Dedifferentiated amniotic fluid mesenchymal stem cell (primary cell): ENCODE data around the gene HRH1.

Experiments
- DNase-seq: peaks from one replicate; pipeline ENCODE4 v3.0.0-alpha.2; 2016; ENCODE audit errors: extremely low spot score

The HRH1 gene

GRCh38 chr3:11282250-11283138 lies 128.2 kb downstream of the HRH1 start:
- DNase-seq: peak; percentile 4

DNA sequence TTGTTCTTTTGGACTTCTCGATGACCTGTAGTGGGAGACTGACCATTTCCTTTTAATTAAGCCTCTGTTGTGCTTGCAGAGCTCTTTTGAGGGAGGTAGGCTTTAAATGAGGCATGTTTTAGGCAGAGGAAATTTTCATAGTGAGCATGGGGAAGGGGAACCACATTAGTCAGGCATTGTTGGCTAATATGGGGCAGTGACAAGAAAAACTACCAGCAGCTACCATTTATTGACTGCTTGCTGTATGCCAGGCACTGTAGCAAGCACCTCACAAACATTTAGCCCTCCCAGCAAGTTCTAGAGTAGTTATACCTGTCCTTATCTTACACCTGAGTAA lies 128.8 kb downstream of the HRH1 start:
- no peak for DNase-seq

GRCh38 chr3:11284011-11284410 lies 129.7 kb downstream of the HRH1 start:
- no peak for DNase-seq

- DNase-seq: no peak
Observed at GRCh38 chr3:11285471-11285870, 131.2 kb downstream of the HRH1 start.

- DNase-seq: no peak
Observed at GRCh38 chr3:11287404-11287803, 133.1 kb downstream of the HRH1 start.

GRCh38 chr3:11288021-11288491 lies 133.8 kb downstream of the HRH1 start:
- DNase-seq: no peak

DNA sequence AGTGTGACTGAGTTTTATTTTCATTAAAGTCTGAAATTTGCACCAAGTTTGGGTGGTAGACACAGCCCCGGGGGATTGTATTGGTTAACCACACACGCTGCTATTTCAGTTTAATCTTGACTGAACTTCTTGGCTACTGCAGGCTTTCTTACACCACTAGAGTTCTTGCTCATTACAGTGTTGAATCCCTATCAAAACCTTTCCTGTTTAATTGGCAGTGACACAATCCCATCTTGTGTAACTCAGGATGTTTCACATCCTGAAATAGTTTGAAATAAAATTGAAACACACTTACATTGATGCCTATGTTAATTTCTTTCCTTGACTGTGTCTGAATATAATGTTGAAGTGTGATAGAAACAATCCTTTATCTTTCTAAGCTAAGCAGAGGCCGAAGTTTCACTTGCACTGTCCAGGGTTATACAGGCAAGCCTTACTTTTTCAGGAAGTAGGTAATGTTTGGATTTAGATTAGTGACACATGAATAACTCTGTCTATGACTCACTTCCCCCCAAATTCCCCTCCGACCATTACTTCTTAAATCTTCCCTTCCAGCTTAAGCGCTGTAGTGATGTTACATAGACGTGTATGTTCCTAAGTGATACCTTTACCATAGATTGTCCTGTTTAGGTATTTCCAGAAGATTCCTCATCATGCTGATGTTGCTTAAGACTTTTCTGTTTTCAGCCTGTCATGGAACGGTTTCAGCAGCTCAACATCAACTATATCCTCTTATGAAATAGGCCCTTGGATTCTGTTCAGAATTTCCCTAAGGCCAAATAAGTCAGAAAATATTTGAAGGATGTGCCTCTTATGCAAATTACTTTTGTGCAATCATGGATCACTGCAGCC lies 134.7 kb downstream of the HRH1 start:
- peak; percentile 54 for DNase-seq

- no peak for DNase-seq
Observed at GRCh38 chr3:11289864-11290263, 135.6 kb downstream of the HRH1 start.

- no peak for DNase-seq
Observed at GRCh38 chr3:11290743-11291680, 136.7 kb downstream of the HRH1 start.

- DNase-seq: no peak
Observed at GRCh38 chr3:11291808-11292207, 137.5 kb downstream of the HRH1 start.

DNA sequence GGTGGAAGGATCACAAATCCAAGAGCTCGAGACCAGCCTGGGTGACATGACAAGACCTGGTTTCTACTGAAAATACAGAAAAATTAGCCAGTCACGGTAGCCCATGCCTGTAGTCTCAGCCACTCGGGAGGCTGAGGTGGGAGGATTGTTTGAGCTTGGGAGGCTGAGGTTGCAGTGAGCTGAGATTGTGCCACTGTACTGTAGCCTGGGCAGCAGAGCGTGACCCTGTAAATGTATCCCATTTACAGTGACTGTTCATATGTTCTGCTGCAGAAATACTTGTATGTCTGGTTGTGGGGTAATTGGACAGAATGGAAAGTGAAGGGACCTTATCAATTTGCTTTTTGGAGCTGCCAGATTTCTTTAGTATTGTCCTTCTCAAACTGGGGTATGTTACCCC lies 142.8 kb downstream of the HRH1 start:
- no peak for DNase-seq

- no peak for DNase-seq
Observed at GRCh38 chr3:11300970-11301369, 146.7 kb downstream of the HRH1 start.

DNA sequence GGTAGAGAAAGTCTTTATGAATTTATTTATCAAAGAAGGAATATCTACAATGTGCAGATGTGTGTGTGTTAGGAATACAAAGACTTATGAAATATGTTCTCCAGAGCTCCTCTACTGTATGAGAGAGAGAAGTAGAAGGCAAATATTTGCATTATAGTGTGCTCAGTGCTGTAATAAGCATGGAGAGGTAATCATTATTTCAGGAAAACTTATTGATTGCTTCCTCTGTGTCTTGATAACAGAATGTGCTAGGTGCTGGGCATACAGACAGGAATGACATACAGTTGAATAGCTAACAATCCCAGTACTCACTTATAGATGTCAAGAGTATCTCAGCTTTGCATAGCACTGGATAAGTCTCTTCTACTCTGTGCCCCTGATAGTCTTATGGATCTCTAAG lies 148.2 kb downstream of the HRH1 start:
- DNase-seq: no peak

DNA sequence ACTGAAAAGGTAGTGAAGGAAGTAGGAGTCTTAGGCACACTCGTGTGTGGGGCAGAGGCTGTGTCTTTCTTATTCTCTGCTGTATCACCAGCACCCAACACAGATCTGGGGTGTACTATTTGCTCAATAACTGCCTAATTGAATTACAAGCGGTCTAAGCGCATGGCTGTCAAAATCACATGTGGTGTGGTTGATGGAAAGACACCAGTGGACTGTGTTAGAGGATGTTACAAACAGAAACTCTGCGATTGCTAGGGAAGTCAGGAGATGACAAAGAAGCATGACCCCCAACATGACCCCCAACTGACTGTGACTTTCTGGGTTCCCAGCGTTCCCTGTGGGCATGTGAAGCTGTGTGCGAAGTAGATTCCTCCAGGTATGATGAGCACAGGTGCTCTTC lies 149.9 kb downstream of the HRH1 start:
- no peak for DNase-seq

DNA sequence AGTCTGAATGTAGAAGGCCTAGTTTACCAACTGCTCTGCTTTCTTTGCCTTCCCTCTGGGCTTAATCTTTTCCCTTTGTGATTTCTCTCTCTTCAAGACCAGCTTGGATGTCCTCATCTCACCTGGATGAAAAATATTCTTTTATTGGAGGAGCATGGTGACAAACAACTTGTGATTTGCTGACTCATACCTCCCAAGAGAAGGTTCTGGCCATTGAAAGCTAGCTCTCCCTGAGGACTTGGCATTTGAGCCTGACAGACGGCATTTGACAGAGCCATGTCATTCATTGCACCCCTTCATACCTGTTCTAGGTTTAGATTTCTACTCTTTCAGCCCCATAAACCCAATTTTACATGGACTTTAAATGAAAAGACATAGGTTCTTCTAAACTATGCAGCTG lies 151.2 kb downstream of the HRH1 start:
- no peak for DNase-seq

GRCh38 chr3:11306817-11307589 lies 152.7 kb downstream of the HRH1 start:
- no peak for DNase-seq

DNA sequence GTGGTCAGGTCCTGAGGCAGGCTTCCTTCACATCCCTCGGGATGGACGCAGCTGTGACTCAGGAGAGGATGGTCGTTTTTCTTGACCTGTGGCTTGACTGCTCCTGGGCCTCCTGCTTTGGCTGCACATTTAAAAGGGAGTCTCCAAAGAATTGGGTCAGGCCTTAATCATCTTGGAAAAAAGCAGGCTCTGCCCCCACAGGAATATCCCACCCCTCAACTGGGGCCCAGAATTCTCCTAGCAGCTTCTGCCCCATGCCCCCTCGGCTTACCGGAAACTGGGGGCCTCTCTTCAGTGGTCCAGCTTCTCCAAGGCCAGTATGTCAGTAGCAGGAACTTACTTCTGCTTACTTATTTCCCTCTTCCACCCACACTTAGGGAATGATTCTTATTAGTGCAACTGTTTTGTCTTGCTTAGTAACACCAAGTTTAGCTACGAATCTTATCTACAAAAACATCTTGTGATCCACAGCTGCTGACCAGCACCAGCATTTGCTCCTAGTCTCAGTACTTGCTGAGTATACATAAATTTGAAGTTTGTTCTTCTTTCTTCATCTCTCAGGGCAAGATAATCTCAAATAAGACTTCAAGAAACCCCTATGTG lies 153.6 kb downstream of the HRH1 start:
- no peak for DNase-seq

GRCh38 chr3:11310258-11310657 lies 156.0 kb downstream of the HRH1 start:
- no peak for DNase-seq

- DNase-seq: no peak
Observed at GRCh38 chr3:11312166-11312565, 157.9 kb downstream of the HRH1 start.
